Activated CD8-positive, alpha-beta memory T cell treated with anti-CD3 and anti-CD28 coated beads, Interleukin-2, amount 10 ng/mL, durations not matched to agents 7 days and 5 days (primary cell): ENCODE results near the gene GPC3. TPM values are rescaled to one million over a fixed set of nuclear protein-coding genes. Genes with fewer than 3 reads are reported as not detected.

Experiments
- ATAC-seq: fragments of 150-1000 bp; cut with Tn5 transposase; one replicate; pipeline ENCODE4 v1.10.0; 2021; ENCODE audit warnings: moderate library complexity
- CTCF ChIA-PET: fragments of 350-600 bp; sonication (Branson Sonifier 250); formaldehyde crosslinking; loops from one replicate; lab custom pipeline; 2021; ENCODE audit warnings: antibody characterized with exemption; lab: Charles Lee
- DNase-seq: peaks from one replicate; pipeline ENCODE4 v3.0.0-alpha.2; 2020
- H3K27ac Mint-ChIP-seq: one replicate; pipeline ENCODE4 v1.8.0; 2021; ENCODE audit warnings: mild to moderate bottlenecking, mixed read lengths
- H3K27me3 Mint-ChIP-seq: one replicate; pipeline ENCODE4 v1.8.0; 2021; ENCODE audit warnings: mixed read lengths
- H3K36me3 Mint-ChIP-seq: one replicate; pipeline ENCODE4 v1.8.0; 2021; ENCODE audit warnings: mild to moderate bottlenecking, mixed read lengths
- H3K4me1 Mint-ChIP-seq: one replicate; pipeline ENCODE4 v1.8.0; 2021; ENCODE audit warnings: mixed read lengths
- H3K4me3 Mint-ChIP-seq: one replicate; pipeline ENCODE4 v1.8.0; 2021; ENCODE audit warnings: mild to moderate bottlenecking, moderate library complexity, mixed read lengths
- H3K9me3 Mint-ChIP-seq: one replicate; pipeline ENCODE4 v1.8.0; 2022; ENCODE audit warnings: low read depth, mixed read lengths
- total RNA-seq, 2 experiments: library from RNA; stranded (reverse); gene quantifications; one replicate each; pipeline ENCODE4 v1.2.3, GENCODE V29; 2021

Gene GPC3
- total RNA-seq, 2 experiments from 2014 or later: not detected

DNA sequence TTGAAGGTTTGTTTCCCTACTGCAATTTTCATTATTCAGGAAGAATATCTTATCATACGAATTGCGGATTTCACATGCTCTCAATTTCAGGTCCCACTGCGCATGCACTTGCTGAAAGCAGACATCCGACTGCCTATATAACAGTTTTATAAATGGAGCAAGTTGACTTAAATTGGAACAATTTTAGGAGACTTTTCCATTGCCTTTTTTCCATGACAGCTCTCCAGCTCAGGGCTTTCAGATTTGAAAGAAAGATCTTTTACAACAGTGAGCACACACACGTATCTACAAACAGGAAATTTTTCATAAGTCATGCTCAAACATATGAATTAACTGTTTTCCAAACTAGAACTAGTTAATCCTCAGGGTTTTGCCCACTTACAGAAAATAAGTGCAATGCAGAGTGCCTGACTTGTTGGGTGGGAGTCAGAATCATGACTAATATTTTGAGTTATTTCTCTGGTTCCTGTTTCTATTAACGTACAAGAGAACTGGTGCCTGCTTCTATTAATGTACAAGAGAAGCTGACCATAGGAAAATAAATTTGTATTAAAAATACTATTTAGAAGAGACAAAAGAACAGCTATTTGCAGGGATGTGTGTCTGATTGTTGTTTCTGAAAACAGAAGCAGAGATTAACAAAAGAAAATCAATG is 137.9 kb downstream of the GPC3 start:
- ATAC-seq: no peak
- CTCF ChIA-PET: no interaction called here
- H3K36me3 Mint-ChIP-seq: no peaks in the 10 kb centered on the region

DNA sequence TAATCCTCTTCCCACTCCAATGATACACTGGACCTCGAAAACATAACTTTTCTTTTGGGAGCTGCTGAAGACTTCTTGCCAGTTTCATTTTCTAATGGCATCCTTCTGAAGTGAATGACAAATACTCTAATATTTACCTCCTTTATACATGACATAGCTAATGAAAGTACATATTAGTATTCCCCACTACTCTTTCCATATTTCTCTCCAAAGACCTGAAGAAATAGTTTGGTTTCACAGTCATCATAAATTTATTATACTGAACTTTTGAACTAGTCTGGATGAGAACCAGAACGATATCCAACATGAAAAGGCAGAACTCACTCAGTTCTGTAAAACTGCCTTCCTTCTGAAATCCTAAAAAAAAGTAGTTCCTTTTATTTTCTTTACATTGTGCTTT is 139.1 kb downstream of the GPC3 start:
- CTCF ChIA-PET: no interaction called here
- no peaks in the 10 kb centered on the region for H3K9me3 Mint-ChIP-seq

More for the DNA sequence above, 137.9 kb downstream of the GPC3 start:
- H3K4me1 Mint-ChIP-seq: no peaks in the 10 kb centered on the region
- H3K27ac Mint-ChIP-seq: no peak overlapping the region
- DNase-seq: no peak
- H3K27me3 Mint-ChIP-seq: peaks cover 4% of the 10 kb centered on the region
- H3K9me3 Mint-ChIP-seq: no peaks in the 10 kb centered on the region
- H3K4me3 Mint-ChIP-seq: no peak overlapping the region

DNA sequence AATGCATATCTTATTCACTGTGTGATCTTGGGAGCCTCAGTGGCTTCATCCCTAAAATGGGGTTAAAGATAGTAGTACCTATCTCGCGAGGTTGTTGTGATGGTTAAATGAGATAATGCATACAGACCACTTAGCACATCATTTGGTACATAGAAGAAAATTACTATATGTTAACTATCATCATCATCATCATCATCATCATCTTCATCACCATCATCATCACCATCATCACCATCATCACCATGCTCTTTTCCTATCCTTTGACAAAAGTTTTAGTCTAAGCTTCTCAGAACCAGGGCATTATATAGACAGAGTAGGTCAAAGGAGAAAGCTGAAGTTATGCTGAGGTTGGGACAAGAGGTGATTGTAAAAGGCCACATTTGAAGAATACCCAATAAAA is 145.0 kb downstream of the GPC3 start:
- H3K36me3 Mint-ChIP-seq: no peaks in the 10 kb centered on the region
- ATAC-seq (no peak), DNase-seq (no peak)
- H3K27ac Mint-ChIP-seq: no peak overlapping the region
- H3K4me3 Mint-ChIP-seq: no peak overlapping the region
- CTCF ChIA-PET: interaction anchor here (0.7 kb wide), 1 partner anchor 199 kb away, joined by 4 read pairs; no protein-coding TSS in a partner anchor
- no peaks in the 10 kb centered on the region for H3K4me1 Mint-ChIP-seq
- H3K27me3 Mint-ChIP-seq: no peaks in the 10 kb centered on the region
- no peaks in the 10 kb centered on the region for H3K9me3 Mint-ChIP-seq

More for the DNA sequence above, 139.1 kb downstream of the GPC3 start:
- no peak overlapping the region for H3K27ac Mint-ChIP-seq
- ATAC-seq (no peak), DNase-seq (no peak)
- H3K27me3 Mint-ChIP-seq: no peaks in the 10 kb centered on the region
- no peaks in the 10 kb centered on the region for H3K36me3 Mint-ChIP-seq
- no peak overlapping the region for H3K4me3 Mint-ChIP-seq
- no peaks in the 10 kb centered on the region for H3K4me1 Mint-ChIP-seq

DNA sequence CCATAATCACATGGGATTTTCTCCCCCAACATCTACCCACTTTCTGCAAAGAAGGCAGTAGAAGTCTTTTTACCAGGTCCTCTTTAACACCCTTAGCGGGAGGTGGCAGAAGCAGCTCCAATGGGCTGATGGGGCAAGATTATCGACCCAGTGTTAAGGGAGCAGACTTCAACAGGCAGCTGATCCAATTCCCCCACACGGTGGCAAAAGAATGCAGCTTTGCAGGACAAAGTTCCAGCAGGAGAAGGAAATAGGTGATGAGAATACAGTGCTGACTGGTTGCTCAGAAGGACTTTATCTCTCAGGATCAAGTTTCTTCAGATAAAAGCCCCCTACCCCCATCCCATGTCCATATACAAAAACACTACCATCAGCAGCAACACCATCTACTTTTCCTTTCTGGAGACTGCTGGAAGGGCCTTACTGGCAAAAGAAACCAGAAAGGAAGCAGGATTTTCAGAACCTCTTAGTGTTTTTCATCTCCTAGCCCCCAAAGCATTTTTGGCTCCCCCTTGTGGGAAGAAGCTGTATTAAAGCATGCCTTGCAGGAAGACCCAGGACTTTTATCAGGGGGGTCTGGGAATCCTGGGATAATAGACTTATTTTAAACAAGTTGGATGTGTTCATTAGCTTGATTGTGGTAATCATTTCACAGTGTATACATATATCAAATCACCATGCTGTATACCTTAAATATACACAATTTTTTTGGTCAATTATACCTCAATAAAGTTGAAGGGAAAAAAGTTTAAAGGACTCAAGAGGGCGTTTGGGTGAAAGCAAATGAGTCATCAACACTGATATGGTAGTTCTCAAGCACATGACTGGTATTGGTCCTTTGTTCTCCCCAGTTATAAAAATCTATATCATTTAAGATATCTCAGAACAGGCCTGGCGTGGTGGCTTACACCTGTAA is 146.4 kb downstream of the GPC3 start:
- no peaks in the 10 kb centered on the region for H3K27me3 Mint-ChIP-seq
- DNase-seq (peak; percentile 38), ATAC-seq (no peak)
- H3K4me1 Mint-ChIP-seq: no peaks in the 10 kb centered on the region
- no peaks in the 10 kb centered on the region for H3K9me3 Mint-ChIP-seq
- H3K27ac Mint-ChIP-seq: no peak overlapping the region
- H3K4me3 Mint-ChIP-seq: no peak overlapping the region
- CTCF ChIA-PET: interaction anchor here (0.7 kb wide), 1 partner anchor 82 kb away, joined by 3 read pairs; no protein-coding TSS in a partner anchor
- H3K36me3 Mint-ChIP-seq: no peaks in the 10 kb centered on the region

GRCh38 chrX:133837091-133837490 is 148.3 kb downstream of the GPC3 start:
- CTCF ChIA-PET: no interaction called here
- DNase-seq (no peak), ATAC-seq (no peak)
- Mint-ChIP-seq H3K27ac (no peak overlapping the region), H3K4me3 (no peak overlapping the region), H3K4me1 (no peaks in the 10 kb centered on the region), H3K36me3 (no peaks in the 10 kb centered on the region), H3K9me3 (no peaks in the 10 kb centered on the region), H3K27me3 (no peaks in the 10 kb centered on the region)

- ATAC-seq (no peak), DNase-seq (no peak)
- Mint-ChIP-seq H3K4me1 (no peaks in the 10 kb centered on the region), H3K36me3 (no peaks in the 10 kb centered on the region), H3K27ac (no peak overlapping the region), H3K4me3 (no peak overlapping the region), H3K9me3 (no peaks in the 10 kb centered on the region), H3K27me3 (no peaks in the 10 kb centered on the region)
- CTCF ChIA-PET: no interaction called here
Observed at GRCh38 chrX:133836561-133836960, 148.8 kb downstream of the GPC3 start.

- no peak for DNase-seq
- ATAC-seq: no peak
- H3K9me3 Mint-ChIP-seq: no peaks in the 10 kb centered on the region
- H3K4me1 Mint-ChIP-seq: no peaks in the 10 kb centered on the region
- H3K4me3 Mint-ChIP-seq: no peak overlapping the region
- H3K36me3 Mint-ChIP-seq: no peaks in the 10 kb centered on the region
- H3K27me3 Mint-ChIP-seq: no peaks in the 10 kb centered on the region
- no peak overlapping the region for H3K27ac Mint-ChIP-seq
- CTCF ChIA-PET: no interaction called here
Observed at GRCh38 chrX:133834771-133835170, 150.6 kb downstream of the GPC3 start.

DNA sequence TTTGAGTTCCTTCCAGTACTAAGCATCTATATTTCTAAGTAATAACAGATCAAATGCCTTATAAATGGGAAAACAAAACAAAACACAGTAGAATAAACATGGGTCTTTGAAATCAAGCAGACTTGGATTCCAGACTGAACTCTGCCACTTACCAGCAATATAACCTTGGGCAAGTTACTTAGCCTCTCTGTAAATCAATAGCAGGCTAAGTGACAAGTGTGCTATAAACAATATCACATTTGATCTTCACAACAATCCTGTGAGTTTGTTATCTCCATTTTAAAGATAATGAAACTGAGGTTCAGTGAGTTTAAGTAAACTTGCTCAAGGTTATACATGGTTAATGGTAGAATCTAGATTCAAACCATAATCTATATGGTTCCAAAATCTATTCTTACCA is 165.8 kb downstream of the GPC3 start:
- CTCF ChIA-PET: no interaction called here
- peaks cover 3% of the 10 kb centered on the region for H3K27me3 Mint-ChIP-seq
- no peaks in the 10 kb centered on the region for H3K9me3 Mint-ChIP-seq
- no peaks in the 10 kb centered on the region for H3K36me3 Mint-ChIP-seq
- H3K4me1 Mint-ChIP-seq: no peaks in the 10 kb centered on the region
- DNase-seq (no peak), ATAC-seq (no peak)
- H3K27ac Mint-ChIP-seq: no peak overlapping the region
- H3K4me3 Mint-ChIP-seq: no peak overlapping the region

DNA sequence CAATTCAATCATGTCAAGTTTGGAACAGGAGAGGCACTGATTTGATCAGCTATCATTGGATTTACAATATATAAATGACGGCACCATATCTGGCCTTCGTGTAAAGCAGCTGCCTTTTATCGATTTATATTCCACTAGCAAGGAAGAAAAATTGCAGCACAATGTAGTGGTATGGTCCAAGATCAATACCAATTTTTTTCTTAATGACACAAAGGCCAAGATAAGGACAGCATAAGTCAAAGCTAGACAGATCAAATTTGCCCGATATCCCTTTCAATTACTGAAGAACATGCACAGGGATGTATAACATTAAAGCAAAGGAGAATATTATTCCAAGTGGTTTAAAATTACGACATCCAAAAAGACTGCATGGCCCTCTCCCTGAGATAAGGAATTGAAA is 167.4 kb downstream of the GPC3 start:
- no peak overlapping the region for H3K27ac Mint-ChIP-seq
- ATAC-seq (no peak), DNase-seq (no peak)
- H3K4me3 Mint-ChIP-seq: no peak overlapping the region
- no peaks in the 10 kb centered on the region for H3K36me3 Mint-ChIP-seq
- peaks cover 3% of the 10 kb centered on the region for H3K27me3 Mint-ChIP-seq
- H3K9me3 Mint-ChIP-seq: no peaks in the 10 kb centered on the region
- no peaks in the 10 kb centered on the region for H3K4me1 Mint-ChIP-seq
- CTCF ChIA-PET: no interaction called here

DNA sequence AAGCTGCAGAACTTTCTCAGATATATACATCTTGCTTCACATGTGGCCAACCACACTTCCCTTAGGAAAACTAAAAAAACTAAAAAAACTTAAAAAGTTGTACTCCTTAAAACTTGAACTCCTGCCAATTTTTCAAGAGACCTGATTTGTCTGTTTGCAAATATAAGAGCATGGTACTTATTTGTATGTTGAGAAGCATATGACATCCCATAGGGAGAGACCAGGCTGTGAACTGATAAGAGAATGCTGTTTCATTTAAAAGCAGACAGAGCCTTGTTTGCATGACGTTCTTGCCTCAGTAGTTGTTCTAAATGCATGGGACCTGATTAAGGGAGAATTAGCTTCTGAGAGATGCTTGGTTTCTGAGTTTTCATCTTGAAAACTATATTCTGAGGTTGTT is 169.9 kb downstream of the GPC3 start:
- Mint-ChIP-seq H3K4me3 (no peak overlapping the region), H3K4me1 (no peaks in the 10 kb centered on the region), H3K27me3 (peaks cover 3% of the 10 kb centered on the region), H3K36me3 (no peaks in the 10 kb centered on the region), H3K27ac (no peak overlapping the region), H3K9me3 (no peaks in the 10 kb centered on the region)
- CTCF ChIA-PET: no interaction called here
- no peak for ATAC-seq
- DNase-seq: no peak

- no peaks in the 10 kb centered on the region for H3K36me3 Mint-ChIP-seq
- CTCF ChIA-PET: no interaction called here
- H3K4me1 Mint-ChIP-seq: no peaks in the 10 kb centered on the region
- no peak overlapping the region for H3K4me3 Mint-ChIP-seq
- ATAC-seq: no peak
- no peaks in the 10 kb centered on the region for H3K9me3 Mint-ChIP-seq
- DNase-seq: no peak
- H3K27me3 Mint-ChIP-seq: peaks cover 3% of the 10 kb centered on the region
- H3K27ac Mint-ChIP-seq: no peak overlapping the region
Observed at GRCh38 chrX:133813971-133814370, 171.4 kb downstream of the GPC3 start.

GRCh38 chrX:133812402-133812801 is 173.0 kb downstream of the GPC3 start:
- Mint-ChIP-seq H3K4me3 (no peak overlapping the region), H3K27me3 (peaks cover 3% of the 10 kb centered on the region), H3K9me3 (no peaks in the 10 kb centered on the region), H3K27ac (no peak overlapping the region), H3K36me3 (no peaks in the 10 kb centered on the region), H3K4me1 (no peaks in the 10 kb centered on the region)
- no peak for ATAC-seq
- CTCF ChIA-PET: no interaction called here
- DNase-seq: no peak

- Mint-ChIP-seq H3K27me3 (no peaks in the 10 kb centered on the region), H3K36me3 (no peaks in the 10 kb centered on the region), H3K27ac (no peak overlapping the region), H3K4me3 (no peak overlapping the region), H3K4me1 (no peaks in the 10 kb centered on the region), H3K9me3 (no peaks in the 10 kb centered on the region)
- DNase-seq (no peak), ATAC-seq (no peak)
- CTCF ChIA-PET: no interaction called here
Observed at GRCh38 chrX:133810925-133811324, 174.5 kb downstream of the GPC3 start.

DNA sequence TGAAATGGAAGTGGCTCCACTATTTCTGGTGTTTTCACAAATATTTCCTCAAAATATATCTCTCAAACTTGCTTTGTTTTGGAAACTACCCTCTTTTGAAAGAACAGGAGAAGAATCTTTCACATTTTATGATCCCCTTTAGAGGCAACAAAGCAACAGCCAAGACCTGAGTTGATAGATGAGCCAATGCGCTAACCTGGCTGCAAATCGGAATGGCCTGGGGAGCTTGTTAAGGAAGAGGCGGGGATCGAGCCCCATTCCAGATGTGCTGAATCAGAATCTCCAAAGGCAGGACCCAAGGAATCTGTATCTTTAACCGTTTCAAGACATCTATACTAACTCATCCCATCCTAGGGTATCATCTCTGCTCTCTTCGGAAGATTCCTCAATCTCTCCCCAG is 181.3 kb downstream of the GPC3 start:
- DNase-seq (no peak), ATAC-seq (no peak)
- Mint-ChIP-seq H3K36me3 (no peaks in the 10 kb centered on the region), H3K4me3 (no peak overlapping the region), H3K27me3 (peaks cover 2% of the 10 kb centered on the region), H3K27ac (no peak overlapping the region), H3K9me3 (no peaks in the 10 kb centered on the region), H3K4me1 (no peaks in the 10 kb centered on the region)
- CTCF ChIA-PET: no interaction called here
